ENCODE data around the gene PTGES2. TPM values are rescaled to one million over a fixed set of nuclear protein-coding genes. Genes with fewer than 3 reads are reported as not detected.

Gene PTGES2
- polyA plus RNA-seq (2013): 24.0 and 25.6 TPM in 2 replicates

DNA sequence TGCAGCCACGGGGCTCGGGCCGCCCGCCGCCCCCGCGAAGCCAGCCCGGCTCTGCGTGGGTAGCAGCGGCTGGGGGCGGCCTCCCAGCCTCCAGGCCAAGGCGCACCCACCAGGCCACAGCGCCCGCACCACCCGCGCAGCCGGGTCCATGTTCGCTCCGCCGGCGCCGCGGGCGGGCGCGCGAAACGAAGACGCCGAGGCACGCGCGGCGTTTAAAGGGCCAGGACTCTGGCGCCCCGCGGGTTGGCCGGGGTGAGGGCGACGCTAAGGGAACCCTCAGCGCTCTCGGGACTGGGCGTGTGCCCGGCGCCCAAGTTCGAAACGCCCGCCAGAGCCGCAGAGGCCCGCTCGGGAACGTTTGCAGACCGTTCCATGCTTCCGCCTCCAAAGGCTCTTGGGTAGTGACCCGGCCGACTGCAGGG, at the start of gene PTGES2:
Gene PTGES2 (minus strand): TSS at position 162 of the 422 bp plus-strand sequence. CDS start 12 bp downstream, at position 150.
- Histone ChIP-seq H3K9ac (ENCODE audit: low read length) (peak within 1 kb of the TSS; percentile 98), H2AFZ (ENCODE audit: insufficient read depth, low read length, poor library complexity) (peak within 1 kb of the TSS; percentile 93), H3K4me2 (ENCODE audit: low read length) (peak within 1 kb of the TSS; percentile 84), H4K91ac (ENCODE audit: low read depth, low read length) (peak within 1 kb of the TSS; percentile 99), H2BK5ac (ENCODE audit: low read depth, low read length, poor library complexity) (peak within 1 kb of the TSS; percentile 95), H3K23ac (ENCODE audit: low read length) (no peak within 1 kb of the TSS), H3K9me3 (ENCODE audit: insufficient read depth, low read depth, low read length) (peaks cover 6% of the 10 kb centered on the region), H2BK12ac (ENCODE audit: low read length) (peak within 1 kb of the TSS; percentile 32), H3K79me2 (ENCODE audit: control insufficient read depth, insufficient read depth, low read length, poor library complexity) (peaks cover 14% of the 10 kb centered on the region), H2BK120ac (ENCODE audit: insufficient read depth, low read length, poor library complexity) (peak within 1 kb of the TSS; percentile 98), H3K79me1 (ENCODE audit: low read length) (peaks cover 16% of the 10 kb centered on the region), H3K27ac (ENCODE audit: low read depth, low read length) (peak within 1 kb of the TSS; percentile 95), H3K18ac (ENCODE audit: low read length) (peak within 1 kb of the TSS; percentile 97), H2AK5ac (ENCODE audit: low read length) (peak within 1 kb of the TSS; percentile 76), H3K4me1 (ENCODE audit: control insufficient read depth in 1 of 2, insufficient read depth in 2 of 2, low read length in 2 of 2) (peaks cover 5 to 13% of the 10 kb centered on the region in 2 experiments), H3K4me3 (ENCODE audit: low read depth, low read length) (peak within 1 kb of the TSS; percentile 88), H3K14ac (ENCODE audit: low read length) (peak within 1 kb of the TSS; percentile 94), H4K12ac (ENCODE audit: low read depth, low read length) (peak within 1 kb of the TSS; percentile 97), H3K27me3 (ENCODE audit: insufficient read depth, low read length) (no peaks in the 10 kb centered on the region), H3K4ac (ENCODE audit: low read depth, low read length) (peak within 1 kb of the TSS; percentile 77), H3K36me3 (ENCODE audit: control insufficient read depth in 1 of 2, insufficient read depth in 2 of 2, low read length in 2 of 2) (peaks cover 18 to 23% of the 10 kb centered on the region in 2 experiments), H4K8ac (ENCODE audit: low read depth, low read length) (peak within 1 kb of the TSS; percentile 100)
- DNase-seq: peak; percentile 82 to 94
- WGBS (ENCODE audit: extremely low coverage, insufficient coverage, insufficient read length): no CpG with 5 or more reads among the region's 56 CpGs

DNA sequence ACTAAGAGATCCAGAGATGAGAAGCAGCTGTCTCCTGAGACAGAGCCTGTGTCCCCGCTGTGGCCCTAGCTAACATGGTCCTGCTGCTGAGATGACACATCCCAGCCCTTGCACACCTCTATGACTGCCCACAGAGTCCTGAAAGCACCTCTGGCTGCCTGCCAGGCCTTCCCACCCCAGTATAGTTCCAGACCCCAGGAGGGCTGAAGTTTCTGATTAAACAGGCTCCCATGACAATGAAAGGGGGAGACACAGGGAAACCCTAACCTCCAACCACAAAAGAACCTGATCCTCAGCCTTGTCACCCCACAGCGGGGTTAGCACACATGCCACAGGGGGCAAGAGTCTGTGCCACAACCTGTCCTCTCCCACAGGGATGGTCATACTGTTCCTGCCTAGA, 48.2 kb upstream of the PTGES2 start:
- Histone ChIP-seq H3K79me1 (ENCODE audit: low read length) (no peaks in the 10 kb centered on the region), H2BK120ac (ENCODE audit: insufficient read depth, low read length, poor library complexity) (no peak overlapping the region), H4K91ac (ENCODE audit: low read depth, low read length) (no peak overlapping the region), H3K14ac (ENCODE audit: low read length) (no peak overlapping the region), H3K79me2 (ENCODE audit: control insufficient read depth, insufficient read depth, low read length, poor library complexity) (no peaks in the 10 kb centered on the region), H4K12ac (ENCODE audit: low read depth, low read length) (no peak overlapping the region), H3K4me2 (ENCODE audit: low read length) (no peak overlapping the region), H3K23ac (ENCODE audit: low read length) (no peak overlapping the region), H3K18ac (ENCODE audit: low read length) (no peak overlapping the region), H2BK12ac (ENCODE audit: low read length) (no peak overlapping the region), H3K36me3 (ENCODE audit: control insufficient read depth in 1 of 2, insufficient read depth in 2 of 2, low read length in 2 of 2) (peaks cover 52 to 54% of the 10 kb centered on the region in 2 experiments), H2AK5ac (ENCODE audit: low read length) (no peak overlapping the region), H3K4ac (ENCODE audit: low read depth, low read length) (no peak overlapping the region), H3K4me1 (ENCODE audit: control insufficient read depth in 1 of 2, insufficient read depth in 2 of 2, low read length in 2 of 2) (peaks cover 7 to 10% of the 10 kb centered on the region in 2 experiments), H3K9ac (ENCODE audit: low read length) (no peak overlapping the region), H2AFZ (ENCODE audit: insufficient read depth, low read length, poor library complexity) (no peak overlapping the region), H3K9me3 (ENCODE audit: insufficient read depth, low read depth, low read length) (peaks cover 7% of the 10 kb centered on the region), H2BK5ac (ENCODE audit: low read depth, low read length, poor library complexity) (no peak overlapping the region), H3K27me3 (ENCODE audit: insufficient read depth, low read length) (no peaks in the 10 kb centered on the region), H3K27ac (ENCODE audit: low read depth, low read length) (no peak overlapping the region), H4K8ac (ENCODE audit: low read depth, low read length) (no peak overlapping the region), H3K4me3 (ENCODE audit: low read depth, low read length) (no peak overlapping the region)
- peak in 1 of 2 donors; percentile 33 for DNase-seq
- no CpG with 5 or more reads among the region's 2 CpGs for WGBS (ENCODE audit: extremely low coverage, insufficient coverage, insufficient read length)

DNA sequence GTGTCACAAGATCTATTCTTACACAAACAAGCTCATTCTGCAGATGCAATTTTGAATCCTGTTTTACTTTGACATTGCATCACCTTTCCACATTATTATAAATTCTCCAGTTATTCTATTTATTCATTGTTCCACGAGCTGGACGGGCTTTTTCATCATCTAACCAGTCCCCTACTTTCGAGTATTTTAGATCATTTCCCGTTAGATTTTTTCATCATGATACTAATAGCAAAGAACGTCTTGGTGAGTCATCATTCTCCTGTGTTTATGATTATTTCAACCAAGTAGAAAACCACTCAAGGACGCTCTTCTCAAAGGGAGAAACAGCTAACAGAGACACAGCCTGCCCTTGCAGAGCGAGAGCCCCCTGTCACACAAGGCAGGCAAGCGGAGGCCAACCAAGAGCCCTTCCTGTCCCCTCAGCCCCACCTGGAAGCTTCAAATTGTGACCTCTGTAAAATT, 47.6 kb upstream of the PTGES2 start:
- Histone ChIP-seq H3K27me3 (ENCODE audit: insufficient read depth, low read length) (no peaks in the 10 kb centered on the region), H3K9me3 (ENCODE audit: insufficient read depth, low read depth, low read length) (peaks cover 7% of the 10 kb centered on the region), H3K79me2 (ENCODE audit: control insufficient read depth, insufficient read depth, low read length, poor library complexity) (no peaks in the 10 kb centered on the region), H2BK120ac (ENCODE audit: insufficient read depth, low read length, poor library complexity) (no peak overlapping the region), H3K4ac (ENCODE audit: low read depth, low read length) (no peak overlapping the region), H2BK5ac (ENCODE audit: low read depth, low read length, poor library complexity) (no peak overlapping the region), H4K91ac (ENCODE audit: low read depth, low read length) (no peak overlapping the region), H3K36me3 (ENCODE audit: control insufficient read depth in 1 of 2, insufficient read depth in 2 of 2, low read length in 2 of 2) (peaks cover 47 to 51% of the 10 kb centered on the region in 2 experiments), H4K12ac (ENCODE audit: low read depth, low read length) (no peak overlapping the region), H3K4me1 (ENCODE audit: control insufficient read depth in 1 of 2, insufficient read depth in 2 of 2, low read length in 2 of 2) (peaks cover 7 to 10% of the 10 kb centered on the region in 2 experiments), H3K23ac (ENCODE audit: low read length) (no peak overlapping the region), H2AFZ (ENCODE audit: insufficient read depth, low read length, poor library complexity) (no peak overlapping the region), H3K4me2 (ENCODE audit: low read length) (no peak overlapping the region), H2BK12ac (ENCODE audit: low read length) (no peak overlapping the region), H2AK5ac (ENCODE audit: low read length) (no peak overlapping the region), H3K27ac (ENCODE audit: low read depth, low read length) (no peak overlapping the region), H3K9ac (ENCODE audit: low read length) (no peak overlapping the region), H3K79me1 (ENCODE audit: low read length) (no peaks in the 10 kb centered on the region), H3K18ac (ENCODE audit: low read length) (no peak overlapping the region), H4K8ac (ENCODE audit: low read depth, low read length) (no peak overlapping the region), H3K4me3 (ENCODE audit: low read depth, low read length) (no peak overlapping the region), H3K14ac (ENCODE audit: low read length) (no peak overlapping the region)
- WGBS (ENCODE audit: extremely low coverage, insufficient coverage, insufficient read length): no CpG with 5 or more reads among the region's 8 CpGs
- peak in 1 of 2 donors; percentile 51 for DNase-seq

DNA sequence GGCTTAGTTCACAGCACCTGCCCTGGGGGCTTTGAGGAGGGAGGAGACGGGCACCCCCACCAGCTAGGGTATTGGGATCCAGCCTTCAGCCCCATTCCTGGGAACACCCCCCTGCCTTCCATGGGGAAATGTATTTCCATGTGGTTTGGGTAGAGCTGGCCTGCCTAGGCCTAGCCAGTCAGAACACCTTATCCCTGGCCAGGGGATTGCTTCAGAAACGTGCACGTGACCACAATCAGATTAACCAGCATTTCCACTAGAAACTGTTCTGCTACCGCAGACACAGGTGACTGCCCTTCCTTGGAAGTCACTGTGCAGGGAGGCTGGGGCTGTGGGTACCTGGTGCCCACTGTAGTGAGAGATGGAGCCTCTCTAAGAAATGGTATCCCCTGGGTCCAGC, 46.5 kb upstream of the PTGES2 start:
- H3K36me3 ChIP-seq (ENCODE audit: control insufficient read depth in 1 of 2, insufficient read depth in 2 of 2, low read length in 2 of 2): peaks cover 47 to 53% of the 10 kb centered on the region in 2 experiments
- no peak overlapping the region for H3K4me2 ChIP-seq (ENCODE audit: low read length)
- no peak overlapping the region for H4K8ac ChIP-seq (ENCODE audit: low read depth, low read length)
- H2BK120ac ChIP-seq (ENCODE audit: insufficient read depth, low read length, poor library complexity): no peak overlapping the region
- H3K27me3 ChIP-seq (ENCODE audit: insufficient read depth, low read length): no peaks in the 10 kb centered on the region
- no peak overlapping the region for H3K4ac ChIP-seq (ENCODE audit: low read depth, low read length)
- no peak overlapping the region for H2BK5ac ChIP-seq (ENCODE audit: low read depth, low read length, poor library complexity)
- H3K79me1 ChIP-seq (ENCODE audit: low read length): no peaks in the 10 kb centered on the region
- no peak overlapping the region for H2AK5ac ChIP-seq (ENCODE audit: low read length)
- no peak overlapping the region for H3K18ac ChIP-seq (ENCODE audit: low read length)
- no peak overlapping the region for H3K27ac ChIP-seq (ENCODE audit: low read depth, low read length)
- DNase-seq: peak in 1 of 2 donors; percentile 26
- H2BK12ac ChIP-seq (ENCODE audit: low read length): no peak overlapping the region
- no peak overlapping the region for H3K14ac ChIP-seq (ENCODE audit: low read length)
- H3K23ac ChIP-seq (ENCODE audit: low read length): no peak overlapping the region
- peaks cover 6% of the 10 kb centered on the region for H3K9me3 ChIP-seq (ENCODE audit: insufficient read depth, low read depth, low read length)
- H4K91ac ChIP-seq (ENCODE audit: low read depth, low read length): no peak overlapping the region
- H4K12ac ChIP-seq (ENCODE audit: low read depth, low read length): no peak overlapping the region
- WGBS (ENCODE audit: extremely low coverage, insufficient coverage, insufficient read length): no CpG with 5 or more reads among the region's 4 CpGs
- H3K79me2 ChIP-seq (ENCODE audit: control insufficient read depth, insufficient read depth, low read length, poor library complexity): no peaks in the 10 kb centered on the region
- no peak overlapping the region for H2AFZ ChIP-seq (ENCODE audit: insufficient read depth, low read length, poor library complexity)
- H3K4me3 ChIP-seq (ENCODE audit: low read depth, low read length): no peak overlapping the region
- H3K9ac ChIP-seq (ENCODE audit: low read length): no peak overlapping the region
- peaks cover 7 to 10% of the 10 kb centered on the region in 2 experiments for H3K4me1 ChIP-seq (ENCODE audit: control insufficient read depth in 1 of 2, insufficient read depth in 2 of 2, low read length in 2 of 2)

All from trophoblast cell (in vitro differentiated cells and primary cell).